ENCODE data around the gene DTX4. TPM values are rescaled to one million over a fixed set of nuclear protein-coding genes. Genes with fewer than 3 reads are reported as not detected.

The DTX4 gene
- total and polyA plus RNA-seq, 3 experiments from 2014 or later: 0.24 to 0.98 (median 0.38) TPM

GRCh38 chr11:59226396-59226795 lies 54.5 kb downstream of the DTX4 start:
- Histone ChIP-seq H3K27me3 (ENCODE audit: insufficient read depth, low read length, poor library complexity, severe bottlenecking) (no peaks in the 10 kb centered on the region), H3K9me3 (ENCODE audit: low read length) (no peaks in the 10 kb centered on the region), H3K36me3 (ENCODE audit: insufficient read depth, low read length) (no peaks in the 10 kb centered on the region), H3K27ac (ENCODE audit: low read depth, low read length) (no peak overlapping the region), H3K4me1 (ENCODE audit: insufficient read depth, low read length) (no peaks in the 10 kb centered on the region), H3K4me3 (ENCODE audit: low read length) (no peak overlapping the region)
- H3K9me3 Mint-ChIP-seq: no peaks in the 10 kb centered on the region
- H3K27ac Mint-ChIP-seq: no peak overlapping the region
- H3K36me3 Mint-ChIP-seq: no peaks in the 10 kb centered on the region
- H3K27me3 Mint-ChIP-seq: peaks cover 9 to 32% of the 10 kb centered on the region in 2 donors
- POLR2A ChIA-PET: no interaction called here
- DNase-seq: no peak
- CTCF ChIA-PET: no interaction called here
- H3K4me3 Mint-ChIP-seq: no peak overlapping the region
- H3K4me1 Mint-ChIP-seq: peaks cover 0 to 2% (median 0%) of the 10 kb centered on the region in 3 donors

GRCh38 chr11:59240322-59240721 lies 68.4 kb downstream of the DTX4 start:
- Mint-ChIP-seq H3K9me3 (peaks cover 3 to 19% (median 9%) of the 10 kb centered on the region in 5 donors), H3K4me3 (no peak overlapping the region), H3K36me3 (peaks cover 0 to 9% (median 0%) of the 10 kb centered on the region in 3 donors), H3K27ac (no peak overlapping the region), H3K4me1 (no peaks in the 10 kb centered on the region), H3K27me3 (peaks cover 2 to 15% of the 10 kb centered on the region in 2 donors)
- Histone ChIP-seq H3K27ac (ENCODE audit: low read depth, low read length) (no peak overlapping the region), H3K4me1 (ENCODE audit: insufficient read depth, low read length) (no peaks in the 10 kb centered on the region), H3K36me3 (ENCODE audit: insufficient read depth, low read length) (no peaks in the 10 kb centered on the region), H3K4me3 (ENCODE audit: low read length) (no peak overlapping the region), H3K9me3 (ENCODE audit: low read length) (no peaks in the 10 kb centered on the region), H3K27me3 (ENCODE audit: insufficient read depth, low read length, poor library complexity, severe bottlenecking) (no peaks in the 10 kb centered on the region)
- POLR2A ChIA-PET: no interaction called here
- CTCF ChIA-PET: no interaction called here
- DNase-seq: no peak

GRCh38 chr11:59243633-59244032 lies 71.7 kb downstream of the DTX4 start:
- POLR2A ChIA-PET: no interaction called here

GRCh38 chr11:59247531-59248227 lies 75.7 kb downstream of the DTX4 start:
- H3K27me3 ChIP-seq (ENCODE audit: insufficient read depth, low read length, poor library complexity, severe bottlenecking): no peaks in the 10 kb centered on the region
- Mint-ChIP-seq H3K36me3 (no peaks in the 10 kb centered on the region), H3K9me3 (peaks cover 0 to 2% (median 0%) of the 10 kb centered on the region in 5 donors), H3K27ac (peak overlapping the region in 5 of 8 donors; percentile 2 to 79 (median 15)), H3K27me3 (peaks cover 0 to 20% of the 10 kb centered on the region in 2 donors), H3K4me3 (peak overlapping the region in 4 of 7 donors; percentile 22 to 69 (median 40)), H3K4me1 (peaks cover 17 to 26% (median 23%) of the 10 kb centered on the region in 3 donors)
- peak in 2 of 5 donors; percentile 7 to 25 for DNase-seq
- H3K36me3 ChIP-seq (ENCODE audit: insufficient read depth, low read length): no peaks in the 10 kb centered on the region
- H3K27ac ChIP-seq (ENCODE audit: low read depth, low read length): no peak overlapping the region
- ChIA-PET CTCF (interaction anchor here (1.2 kb wide), 1 partner anchor 13 kb away, joined by 3 read pairs; no protein-coding TSS in a partner anchor), POLR2A (no interaction called here)
- no peak overlapping the region for H3K4me3 ChIP-seq (ENCODE audit: low read length)
- no peaks in the 10 kb centered on the region for H3K9me3 ChIP-seq (ENCODE audit: low read length)
- H3K4me1 ChIP-seq (ENCODE audit: insufficient read depth, low read length): peaks cover 8% of the 10 kb centered on the region

More at GRCh38 chr11:59243633-59244032, 71.7 kb downstream of the DTX4 start:
- no peaks in the 10 kb centered on the region for H3K27me3 ChIP-seq (ENCODE audit: insufficient read depth, low read length, poor library complexity, severe bottlenecking)
- Mint-ChIP-seq H3K4me3 (no peak overlapping the region), H3K27ac (no peak overlapping the region), H3K36me3 (no peaks in the 10 kb centered on the region), H3K4me1 (peaks cover 16 to 21% (median 17%) of the 10 kb centered on the region in 3 donors), H3K27me3 (peaks cover 0 to 20% of the 10 kb centered on the region in 2 donors), H3K9me3 (peaks cover 0 to 12% (median 5%) of the 10 kb centered on the region in 5 donors)
- no peak overlapping the region for H3K27ac ChIP-seq (ENCODE audit: low read depth, low read length)
- CTCF ChIA-PET: no interaction called here
- peaks cover 8% of the 10 kb centered on the region for H3K4me1 ChIP-seq (ENCODE audit: insufficient read depth, low read length)
- no peaks in the 10 kb centered on the region for H3K9me3 ChIP-seq (ENCODE audit: low read length)
- H3K36me3 ChIP-seq (ENCODE audit: insufficient read depth, low read length): no peaks in the 10 kb centered on the region
- H3K4me3 ChIP-seq (ENCODE audit: low read length): no peak overlapping the region
- DNase-seq: no peak

- Mint-ChIP-seq H3K36me3 (no peaks in the 10 kb centered on the region), H3K27me3 (peaks cover 0 to 12% of the 10 kb centered on the region in 2 donors), H3K27ac (no peak overlapping the region), H3K4me1 (peaks cover 17 to 26% (median 23%) of the 10 kb centered on the region in 3 donors), H3K9me3 (peaks cover 0 to 2% (median 0%) of the 10 kb centered on the region in 5 donors), H3K4me3 (no peak overlapping the region)
- no peaks in the 10 kb centered on the region for H3K27me3 ChIP-seq (ENCODE audit: insufficient read depth, low read length, poor library complexity, severe bottlenecking)
- no peaks in the 10 kb centered on the region for H3K36me3 ChIP-seq (ENCODE audit: insufficient read depth, low read length)
- ChIA-PET CTCF (no interaction called here), POLR2A (no interaction called here)
- H3K27ac ChIP-seq (ENCODE audit: low read depth, low read length): no peak overlapping the region
- no peaks in the 10 kb centered on the region for H3K9me3 ChIP-seq (ENCODE audit: low read length)
- H3K4me3 ChIP-seq (ENCODE audit: low read length): no peak overlapping the region
- no peak for DNase-seq
- H3K4me1 ChIP-seq (ENCODE audit: insufficient read depth, low read length): peaks cover 8% of the 10 kb centered on the region
Observed at GRCh38 chr11:59249535-59249934, 77.6 kb downstream of the DTX4 start.

- peaks cover 6% of the 10 kb centered on the region for H3K4me1 ChIP-seq (ENCODE audit: insufficient read depth, low read length)
- H3K27me3 ChIP-seq (ENCODE audit: insufficient read depth, low read length, poor library complexity, severe bottlenecking): no peaks in the 10 kb centered on the region
- no peak overlapping the region for H3K27ac Mint-ChIP-seq
- peaks cover 0 to 4% (median 0%) of the 10 kb centered on the region in 5 donors for H3K9me3 Mint-ChIP-seq
- no peaks in the 10 kb centered on the region for H3K9me3 ChIP-seq (ENCODE audit: low read length)
- no peak for DNase-seq
- ChIA-PET CTCF (no interaction called here), POLR2A (no interaction called here)
- H3K4me3 Mint-ChIP-seq: no peak overlapping the region
- no peaks in the 10 kb centered on the region for H3K36me3 Mint-ChIP-seq
- peaks cover 5 to 12% (median 12%) of the 10 kb centered on the region in 3 donors for H3K4me1 Mint-ChIP-seq
- H3K27me3 Mint-ChIP-seq: peaks cover under 1 to 6% of the 10 kb centered on the region in 2 donors
- H3K4me3 ChIP-seq (ENCODE audit: low read length): no peak overlapping the region
- H3K27ac ChIP-seq (ENCODE audit: low read depth, low read length): no peak overlapping the region
- H3K36me3 ChIP-seq (ENCODE audit: insufficient read depth, low read length): no peaks in the 10 kb centered on the region
Observed at GRCh38 chr11:59253001-59253400, 81.1 kb downstream of the DTX4 start.

- no peak overlapping the region for H3K27ac Mint-ChIP-seq
- H3K4me1 ChIP-seq (ENCODE audit: insufficient read depth, low read length): no peaks in the 10 kb centered on the region
- H3K4me1 Mint-ChIP-seq: no peaks in the 10 kb centered on the region
- H3K27me3 Mint-ChIP-seq: peaks cover 6 to 7% of the 10 kb centered on the region in 2 donors
- no peaks in the 10 kb centered on the region for H3K9me3 ChIP-seq (ENCODE audit: low read length)
- no peak overlapping the region for H3K4me3 ChIP-seq (ENCODE audit: low read length)
- H3K27ac ChIP-seq (ENCODE audit: low read depth, low read length): no peak overlapping the region
- H3K36me3 ChIP-seq (ENCODE audit: insufficient read depth, low read length): no peaks in the 10 kb centered on the region
- ChIA-PET POLR2A (no interaction called here), CTCF (no interaction called here)
- DNase-seq: no peak
- H3K9me3 Mint-ChIP-seq: peaks cover 0 to 4% (median 0%) of the 10 kb centered on the region in 5 donors
- no peaks in the 10 kb centered on the region for H3K36me3 Mint-ChIP-seq
- H3K27me3 ChIP-seq (ENCODE audit: insufficient read depth, low read length, poor library complexity, severe bottlenecking): no peaks in the 10 kb centered on the region
- no peak overlapping the region for H3K4me3 Mint-ChIP-seq
Observed at GRCh38 chr11:59254286-59254685, 82.4 kb downstream of the DTX4 start.

GRCh38 chr11:59255281-59255680 lies 83.3 kb downstream of the DTX4 start:
- no peak overlapping the region for H3K4me3 Mint-ChIP-seq
- no peaks in the 10 kb centered on the region for H3K9me3 ChIP-seq (ENCODE audit: low read length)
- no peaks in the 10 kb centered on the region for H3K36me3 ChIP-seq (ENCODE audit: insufficient read depth, low read length)
- POLR2A ChIA-PET: no interaction called here
- DNase-seq: no peak
- H3K27ac ChIP-seq (ENCODE audit: low read depth, low read length): no peak overlapping the region
- no peaks in the 10 kb centered on the region for H3K4me1 ChIP-seq (ENCODE audit: insufficient read depth, low read length)
- CTCF ChIA-PET: interaction anchor here (1.5 kb wide), 1 partner anchor 69 kb away, joined by 3 read pairs; no protein-coding TSS in a partner anchor
- H3K27me3 ChIP-seq (ENCODE audit: insufficient read depth, low read length, poor library complexity, severe bottlenecking): no peaks in the 10 kb centered on the region
- peaks cover 0 to 2% (median 0%) of the 10 kb centered on the region in 5 donors for H3K9me3 Mint-ChIP-seq
- H3K36me3 Mint-ChIP-seq: no peaks in the 10 kb centered on the region
- no peaks in the 10 kb centered on the region for H3K4me1 Mint-ChIP-seq
- H3K27me3 Mint-ChIP-seq: peaks cover 6 to 7% of the 10 kb centered on the region in 2 donors
- no peak overlapping the region for H3K27ac Mint-ChIP-seq
- no peak overlapping the region for H3K4me3 ChIP-seq (ENCODE audit: low read length)
